BLaER1 (cell line): ENCODE measurements around the gene PRR5L.

ENCODE experiments used
- H3K27ac ChIP-seq: shearing (Covaris generic); formaldehyde crosslinking; 2 replicates; pipeline ENCODE4 v1.8.1; 2022
- H3K27me3 ChIP-seq: shearing (Covaris generic); formaldehyde crosslinking; 2 replicates; pipeline ENCODE4 v1.8.1; 2022
- H3K36me3 ChIP-seq: shearing (Covaris generic); formaldehyde crosslinking; 2 replicates; pipeline ENCODE4 v1.8.1; 2022
- H3K4me1 ChIP-seq: shearing (Covaris generic); formaldehyde crosslinking; 2 replicates; pipeline ENCODE4 v1.8.1; 2022
- H3K4me2 ChIP-seq: shearing (Covaris generic); formaldehyde crosslinking; 2 replicates; pipeline ENCODE4 v1.8.1; 2022
- H3K4me3 ChIP-seq: shearing (Covaris generic); formaldehyde crosslinking; 2 replicates; pipeline ENCODE4 v1.8.1; 2022
- H3K9ac ChIP-seq: shearing (Covaris generic); formaldehyde crosslinking; 2 replicates; pipeline ENCODE4 v1.8.1; 2022
- H3K9me3 ChIP-seq: shearing (Covaris generic); formaldehyde crosslinking; 2 replicates; pipeline ENCODE4 v1.8.1; 2022
- H4K20me1 ChIP-seq: shearing (Covaris generic); formaldehyde crosslinking; 2 replicates; pipeline ENCODE4 v1.8.1; 2022
- Cebpa-rat ChIP-seq: shearing (Covaris generic); IDR thresholded peaks from 2 replicates; pipeline ENCODE4 v1.8.1; 2022

PRR5L gene

DNA sequence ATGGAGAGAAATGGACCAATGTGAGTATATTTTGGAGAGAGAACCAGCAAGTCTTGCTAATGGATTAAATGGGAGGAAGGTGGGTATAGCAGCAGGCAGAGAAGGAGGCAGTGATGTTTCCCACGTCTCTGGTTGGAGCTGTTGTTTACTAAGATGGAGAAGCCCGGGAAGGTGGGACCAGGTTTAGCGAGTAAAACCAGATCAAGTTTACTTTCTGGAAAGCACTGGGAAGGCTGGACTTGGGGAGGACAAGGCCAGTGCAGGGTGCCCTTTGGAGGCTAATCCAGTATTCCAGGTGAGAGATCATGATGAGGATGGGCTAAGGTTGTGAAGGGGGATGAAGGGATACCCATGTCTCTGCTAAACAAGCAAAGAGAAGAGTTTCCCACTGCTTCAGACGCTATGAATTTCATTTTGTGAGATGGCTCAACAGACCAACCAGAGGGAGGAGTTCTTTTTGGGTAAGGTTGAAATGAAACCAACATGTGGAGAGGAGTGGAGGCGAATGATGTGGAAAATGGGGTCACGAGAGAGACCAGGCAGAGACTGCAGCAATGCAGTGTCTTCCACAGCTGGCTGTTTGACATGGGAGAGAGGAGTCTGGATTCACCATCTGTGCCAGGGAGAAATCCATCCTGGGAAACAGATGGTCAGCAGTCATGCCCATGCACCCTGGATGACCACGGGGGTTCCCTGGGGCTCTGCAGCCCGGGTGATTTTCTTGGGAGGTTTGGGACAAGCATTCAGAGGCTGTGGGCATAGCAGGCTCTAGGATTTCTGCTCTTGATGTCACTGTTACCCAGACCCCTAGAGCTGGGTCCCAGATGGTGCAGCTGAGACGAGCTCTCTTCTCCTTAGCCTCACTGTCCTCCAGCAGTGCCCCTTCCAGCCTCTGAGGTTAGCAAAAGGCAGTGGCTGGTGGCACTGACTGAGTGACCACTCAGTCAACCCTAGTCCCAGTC lies 31.8 kb upstream of the PRR5L start:
- peaks cover 5% of the 10 kb centered on the region; the same call in 1 of the 2 replicates for H3K4me1 ChIP-seq
- H3K4me3 ChIP-seq: no peak overlapping the region
- no peaks in the 10 kb centered on the region for H3K27me3 ChIP-seq
- H3K27ac ChIP-seq: no peak overlapping the region
- H3K36me3 ChIP-seq: no peaks in the 10 kb centered on the region
- H3K9ac ChIP-seq: no peak overlapping the region
- no peaks in the 10 kb centered on the region for H4K20me1 ChIP-seq
- no peaks in the 10 kb centered on the region for H3K9me3 ChIP-seq
- TF ChIP-seq Cebpa-rat: no peak
- H3K4me2 ChIP-seq: no peak overlapping the region

GRCh38 chr11:36264973-36265344 lies 31.1 kb upstream of the PRR5L start:
- peaks cover 5% of the 10 kb centered on the region; the same call in 1 of the 2 replicates for H3K4me1 ChIP-seq
- H4K20me1 ChIP-seq: no peaks in the 10 kb centered on the region
- no peak overlapping the region for H3K9ac ChIP-seq
- H3K36me3 ChIP-seq: no peaks in the 10 kb centered on the region
- no peak overlapping the region for H3K27ac ChIP-seq
- no peak overlapping the region for H3K4me3 ChIP-seq
- H3K27me3 ChIP-seq: no peaks in the 10 kb centered on the region
- H3K9me3 ChIP-seq: no peaks in the 10 kb centered on the region
- H3K4me2 ChIP-seq: no peak overlapping the region
- TF ChIP-seq Cebpa-rat: no peak

DNA sequence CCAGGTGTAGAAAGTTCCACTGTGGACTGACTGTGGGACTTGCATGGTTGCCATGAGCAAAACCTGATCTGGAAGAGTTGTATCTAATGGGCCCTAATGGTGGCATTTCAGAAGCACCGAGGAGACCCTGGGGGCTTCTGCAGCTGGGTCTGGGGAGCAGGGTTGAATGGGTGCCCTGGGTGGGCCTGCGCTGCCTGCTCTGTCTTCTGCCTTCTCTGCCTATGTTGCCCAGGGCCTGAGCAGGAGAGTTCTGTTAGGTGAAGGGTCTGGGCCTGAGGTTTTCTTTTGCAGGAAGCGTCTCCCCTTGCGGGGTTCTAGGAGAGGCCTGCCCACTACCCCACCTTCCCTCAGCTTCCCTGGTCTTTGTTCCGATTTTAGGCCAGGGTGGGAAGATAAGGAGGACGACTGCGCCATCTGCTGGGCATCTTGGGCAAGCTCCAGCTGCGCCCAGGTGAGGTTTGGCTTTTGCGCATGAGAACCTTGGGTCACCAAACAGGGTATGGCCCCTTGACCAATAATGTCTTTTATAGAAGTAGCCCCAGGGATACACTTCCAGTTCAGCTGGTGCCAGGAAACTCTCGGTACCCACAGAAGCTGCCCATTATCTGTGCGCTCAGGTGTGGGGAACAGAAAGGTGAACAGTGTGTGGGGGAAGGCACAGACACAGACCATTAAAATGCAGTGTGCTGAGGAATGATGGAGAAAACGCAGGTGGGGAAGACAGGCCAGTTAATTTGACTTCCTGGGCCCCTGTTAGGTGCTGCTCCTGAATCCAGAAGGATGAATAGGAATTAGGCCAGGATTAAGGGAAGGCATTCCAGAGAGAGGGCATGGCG lies 30.1 kb upstream of the PRR5L start:
- Histone ChIP-seq H3K36me3 (peaks cover 8% of the 10 kb centered on the region), H3K9ac (no peak overlapping the region), H3K27ac (no peak overlapping the region), H3K9me3 (no peaks in the 10 kb centered on the region), H3K4me2 (peak overlapping the region; percentile 21), H3K4me3 (no peak overlapping the region), H3K4me1 (peaks cover 10% of the 10 kb centered on the region), H4K20me1 (no peaks in the 10 kb centered on the region), H3K27me3 (no peaks in the 10 kb centered on the region)
- TF ChIP-seq Cebpa-rat: no peak

DNA sequence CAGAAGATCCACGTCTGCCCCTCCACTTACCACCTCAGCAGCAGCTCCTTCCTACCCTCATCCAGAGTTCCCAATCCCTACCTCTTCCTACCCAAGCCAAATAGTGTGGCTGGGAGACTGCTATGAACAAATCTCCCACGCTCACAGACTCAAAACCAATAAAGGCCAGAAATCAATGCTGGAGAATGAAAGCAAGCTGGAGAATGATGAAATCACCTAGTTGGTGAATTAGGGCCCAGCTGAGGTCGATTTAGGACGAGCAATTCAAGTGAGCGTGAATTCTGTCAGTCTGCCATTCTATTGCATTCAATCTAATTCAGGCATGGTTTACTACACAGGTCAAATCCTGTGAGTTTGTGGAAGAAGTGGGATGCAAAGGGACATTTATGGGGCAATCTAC lies 29.3 kb upstream of the PRR5L start:
- Histone ChIP-seq H3K4me2 (no peak overlapping the region), H3K27ac (no peak overlapping the region), H3K27me3 (no peaks in the 10 kb centered on the region), H3K4me1 (peaks cover 10% of the 10 kb centered on the region), H4K20me1 (no peaks in the 10 kb centered on the region), H3K4me3 (no peak overlapping the region), H3K9me3 (no peaks in the 10 kb centered on the region), H3K36me3 (peaks cover 15% of the 10 kb centered on the region), H3K9ac (no peak overlapping the region)
- no peak for TF ChIP-seq Cebpa-rat

- no peak for TF ChIP-seq Cebpa-rat
- no peak overlapping the region for H3K27ac ChIP-seq
- no peak overlapping the region for H3K4me3 ChIP-seq
- H3K36me3 ChIP-seq: peaks cover 32% of the 10 kb centered on the region
- peaks cover 5% of the 10 kb centered on the region; the same call in 1 of the 2 replicates for H3K9me3 ChIP-seq
- no peak overlapping the region for H3K4me2 ChIP-seq
- no peak overlapping the region for H3K9ac ChIP-seq
- H3K27me3 ChIP-seq: no peaks in the 10 kb centered on the region
- H3K4me1 ChIP-seq: peaks cover 10% of the 10 kb centered on the region
- H4K20me1 ChIP-seq: no peaks in the 10 kb centered on the region
These were observed 27.6 kb upstream of the PRR5L start for GRCh38 chr11:36268337-36268985.

DNA sequence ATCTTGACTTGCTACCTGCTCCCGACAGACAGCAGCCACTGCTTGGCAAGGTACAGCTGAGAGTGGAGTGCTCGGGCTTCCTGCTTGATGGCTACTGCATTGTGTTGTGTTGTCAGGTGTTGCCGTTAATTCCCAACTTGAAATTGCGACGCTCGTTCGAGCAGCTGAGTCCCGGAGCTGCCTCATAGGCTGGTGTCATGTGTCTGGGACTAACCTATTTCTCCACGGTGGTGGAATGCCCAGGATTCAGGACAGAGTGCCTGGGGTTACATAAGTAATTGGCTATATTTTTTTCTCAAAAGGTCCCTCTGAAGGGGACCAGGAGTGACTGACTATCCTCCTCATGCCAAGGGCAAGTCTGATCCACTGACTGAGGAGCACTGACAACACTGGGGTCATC lies 25.4 kb upstream of the PRR5L start:
- Histone ChIP-seq H3K27ac (no peak overlapping the region), H3K4me3 (no peak overlapping the region), H4K20me1 (no peaks in the 10 kb centered on the region), H3K4me1 (peaks cover 8% of the 10 kb centered on the region), H3K36me3 (peaks cover 53% of the 10 kb centered on the region), H3K9me3 (peaks cover 5% of the 10 kb centered on the region; the same call in 1 of the 2 replicates), H3K9ac (no peak overlapping the region), H3K27me3 (no peaks in the 10 kb centered on the region), H3K4me2 (no peak overlapping the region)
- no peak for TF ChIP-seq Cebpa-rat

DNA sequence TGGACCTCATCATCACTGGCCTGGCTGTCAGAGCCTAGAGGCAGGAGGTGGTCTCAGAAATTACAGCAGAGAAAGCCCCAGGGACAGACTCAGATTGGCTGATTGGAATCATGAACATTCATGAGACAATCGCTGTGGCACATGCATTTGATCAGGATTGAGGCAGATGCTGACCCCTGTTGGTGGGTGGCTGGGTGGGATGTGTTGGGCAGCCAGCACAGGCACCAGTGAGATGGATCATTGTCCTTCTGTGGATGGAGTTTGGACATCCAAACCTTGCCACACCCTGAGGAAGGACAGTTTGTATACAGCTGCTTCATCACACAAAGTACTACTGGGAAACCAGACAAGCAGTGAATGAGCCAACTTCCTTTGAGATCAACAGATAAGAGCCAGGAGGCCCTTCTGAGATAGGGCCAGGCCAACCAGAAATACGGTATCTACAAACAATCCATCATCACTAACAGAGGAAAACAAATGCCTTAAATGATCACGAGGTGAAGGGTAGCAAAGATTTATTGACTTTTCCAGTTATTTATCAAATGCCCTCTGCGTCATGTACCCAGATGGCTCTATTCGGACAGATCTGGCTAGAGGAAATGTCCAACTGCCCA lies 24.2 kb upstream of the PRR5L start:
- no peak overlapping the region for H3K27ac ChIP-seq
- H3K9me3 ChIP-seq: peaks cover 5% of the 10 kb centered on the region; the same call in 1 of the 2 replicates
- H3K4me3 ChIP-seq: no peak overlapping the region
- no peak overlapping the region for H3K9ac ChIP-seq
- H3K4me1 ChIP-seq: peaks cover 5% of the 10 kb centered on the region; the same call in 1 of the 2 replicates
- H3K36me3 ChIP-seq: peaks cover 62% of the 10 kb centered on the region
- H3K4me2 ChIP-seq: no peak overlapping the region
- H4K20me1 ChIP-seq: no peaks in the 10 kb centered on the region
- no peak for TF ChIP-seq Cebpa-rat
- no peaks in the 10 kb centered on the region for H3K27me3 ChIP-seq

GRCh38 chr11:36273110-36273509 lies 23.0 kb upstream of the PRR5L start:
- Histone ChIP-seq H3K4me1 (peaks cover 5% of the 10 kb centered on the region; the same call in 1 of the 2 replicates), H3K27ac (no peak overlapping the region), H4K20me1 (no peaks in the 10 kb centered on the region), H3K27me3 (no peaks in the 10 kb centered on the region), H3K4me3 (no peak overlapping the region), H3K9me3 (peaks cover 5% of the 10 kb centered on the region; the same call in 1 of the 2 replicates), H3K36me3 (peaks cover 63% of the 10 kb centered on the region), H3K9ac (no peak overlapping the region), H3K4me2 (no peak overlapping the region)
- TF ChIP-seq Cebpa-rat: no peak

GRCh38 chr11:36274414-36274813 lies 21.7 kb upstream of the PRR5L start:
- no peak overlapping the region for H3K4me2 ChIP-seq
- no peaks in the 10 kb centered on the region for H4K20me1 ChIP-seq
- no peak overlapping the region for H3K9ac ChIP-seq
- no peak for TF ChIP-seq Cebpa-rat
- H3K9me3 ChIP-seq: peaks cover 5% of the 10 kb centered on the region; the same call in 1 of the 2 replicates
- H3K27ac ChIP-seq: no peak overlapping the region
- peaks cover 76% of the 10 kb centered on the region for H3K36me3 ChIP-seq
- H3K4me3 ChIP-seq: no peak overlapping the region
- peaks cover 5% of the 10 kb centered on the region; the same call in 1 of the 2 replicates for H3K4me1 ChIP-seq
- H3K27me3 ChIP-seq: no peaks in the 10 kb centered on the region
